Measurements from ENCODE around the gene TSPAN8.

- TF ChIP-seq, protein P1, sequence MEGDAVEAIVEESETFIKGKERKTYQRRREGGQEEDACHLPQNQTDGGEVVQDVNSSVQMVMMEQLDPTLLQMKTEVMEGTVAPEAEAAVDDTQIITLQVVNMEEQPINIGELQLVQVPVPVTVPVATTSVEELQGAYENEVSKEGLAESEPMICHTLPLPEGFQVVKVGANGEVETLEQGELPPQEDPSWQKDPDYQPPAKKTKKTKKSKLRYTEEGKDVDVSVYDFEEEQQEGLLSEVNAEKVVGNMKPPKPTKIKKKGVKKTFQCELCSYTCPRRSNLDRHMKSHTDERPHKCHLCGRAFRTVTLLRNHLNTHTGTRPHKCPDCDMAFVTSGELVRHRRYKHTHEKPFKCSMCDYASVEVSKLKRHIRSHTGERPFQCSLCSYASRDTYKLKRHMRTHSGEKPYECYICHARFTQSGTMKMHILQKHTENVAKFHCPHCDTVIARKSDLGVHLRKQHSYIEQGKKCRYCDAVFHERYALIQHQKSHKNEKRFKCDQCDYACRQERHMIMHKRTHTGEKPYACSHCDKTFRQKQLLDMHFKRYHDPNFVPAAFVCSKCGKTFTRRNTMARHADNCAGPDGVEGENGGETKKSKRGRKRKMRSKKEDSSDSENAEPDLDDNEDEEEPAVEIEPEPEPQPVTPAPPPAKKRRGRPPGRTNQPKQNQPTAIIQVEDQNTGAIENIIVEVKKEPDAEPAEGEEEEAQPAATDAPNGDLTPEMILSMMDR (IDR thresholded peaks at IDR 0.05 in 4 of 5, conservative IDR thresholded peaks at IDR 0.05 in 1 of 5), result no peak
- TF ChIP-seq POLR2A (IDR thresholded peaks at IDR 0.05), result no peak
These were observed 4.9 kb downstream of the TSPAN8 start for GRCh38 chr12:71152851-71153250.
